Thyroid gland (tissue), 4 donors: ENCODE data around the gene PELI2.

ENCODE experiments used
- POLR2A ChIP-seq, 2 donors: fragments of 450-650 bp; IDR thresholded peaks; one replicate each; pipeline ENCODE4 v1.6.1; 2017; ENCODE audit warnings: antibody characterized with exemption in 2 of 2, mild to moderate bottlenecking in 2 of 2, moderate library complexity in 1 of 2
- TF ChIP-seq, protein P1 (sequence below), 6 experiments: fragments of 200-600 bp in 3 of 6; fragments of 450-650 bp in 3 of 6; sonication (generic) in 3 of 6; IDR thresholded peaks; one replicate each; pipeline ENCODE4 v1.5.1; 2016 to 2019; ENCODE audit warnings: antibody characterized with exemption in 6 of 6, mild to moderate bottlenecking in 2 of 6, inconsistent platforms in 1 of 6, moderate library complexity in 1 of 6

DNA sequence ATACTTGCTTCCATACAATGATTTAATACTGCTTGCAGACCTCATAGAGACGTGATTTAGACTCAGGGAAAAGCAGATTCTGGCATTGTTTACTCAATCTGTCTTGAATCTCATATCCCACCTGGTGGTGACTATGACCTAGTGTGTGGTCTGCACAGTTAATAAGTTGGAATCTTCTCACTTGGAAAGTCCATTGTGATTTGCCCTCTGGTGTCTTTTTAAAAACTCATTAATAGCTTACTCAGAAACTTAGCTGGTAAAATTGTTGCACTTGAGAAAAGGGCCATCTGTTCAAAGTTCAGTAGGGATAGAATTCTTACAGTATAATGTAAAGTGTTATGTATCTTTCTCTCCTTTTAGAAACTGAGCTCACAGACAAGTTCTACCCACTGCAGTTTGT lies 106.0 kb downstream of the PELI2 start:
- TF ChIP-seq, protein P1, sequence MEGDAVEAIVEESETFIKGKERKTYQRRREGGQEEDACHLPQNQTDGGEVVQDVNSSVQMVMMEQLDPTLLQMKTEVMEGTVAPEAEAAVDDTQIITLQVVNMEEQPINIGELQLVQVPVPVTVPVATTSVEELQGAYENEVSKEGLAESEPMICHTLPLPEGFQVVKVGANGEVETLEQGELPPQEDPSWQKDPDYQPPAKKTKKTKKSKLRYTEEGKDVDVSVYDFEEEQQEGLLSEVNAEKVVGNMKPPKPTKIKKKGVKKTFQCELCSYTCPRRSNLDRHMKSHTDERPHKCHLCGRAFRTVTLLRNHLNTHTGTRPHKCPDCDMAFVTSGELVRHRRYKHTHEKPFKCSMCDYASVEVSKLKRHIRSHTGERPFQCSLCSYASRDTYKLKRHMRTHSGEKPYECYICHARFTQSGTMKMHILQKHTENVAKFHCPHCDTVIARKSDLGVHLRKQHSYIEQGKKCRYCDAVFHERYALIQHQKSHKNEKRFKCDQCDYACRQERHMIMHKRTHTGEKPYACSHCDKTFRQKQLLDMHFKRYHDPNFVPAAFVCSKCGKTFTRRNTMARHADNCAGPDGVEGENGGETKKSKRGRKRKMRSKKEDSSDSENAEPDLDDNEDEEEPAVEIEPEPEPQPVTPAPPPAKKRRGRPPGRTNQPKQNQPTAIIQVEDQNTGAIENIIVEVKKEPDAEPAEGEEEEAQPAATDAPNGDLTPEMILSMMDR (IDR thresholded peaks at IDR 0.05): no peak
- TF ChIP-seq POLR2A (IDR thresholded peaks at IDR 0.05): no peak
